GM18498 (cell line): ENCODE measurements around the gene STMN1.
A peak's percentile ranks its signal among the peaks of the same experiment; 100 is the strongest.

Experiments
- ATAC-seq: cut with Tn5 transposase; IDR thresholded peaks from one replicate; pipeline ENCODE4 v1.9.1; 2021; ENCODE audit warnings: mild to moderate bottlenecking, moderate library complexity; ENCODE audit not compliant: unreplicated experiment

Gene STMN1

GRCh38 chr1:25871704-25872494, 34.3 kb downstream of the STMN1 start:
- no peak for ATAC-seq

- ATAC-seq: no peak
Observed at GRCh38 chr1:25871086-25871703, 35.0 kb downstream of the STMN1 start.

GRCh38 chr1:25870614-25871013, 35.6 kb downstream of the STMN1 start:
- ATAC-seq: no peak

GRCh38 chr1:25869909-25870606, 36.2 kb downstream of the STMN1 start:
- ATAC-seq: no peak

GRCh38 chr1:25867210-25867991, 38.8 kb downstream of the STMN1 start:
- ATAC-seq: no peak

- ATAC-seq: no peak
Observed at GRCh38 chr1:25866288-25866687, 39.9 kb downstream of the STMN1 start.

- no peak for ATAC-seq
Observed at GRCh38 chr1:25864434-25864833, 41.8 kb downstream of the STMN1 start.

- ATAC-seq: no peak
Observed at GRCh38 chr1:25863486-25864262, 42.5 kb downstream of the STMN1 start.

GRCh38 chr1:25862785-25863485, 43.3 kb downstream of the STMN1 start:
- no peak for ATAC-seq

GRCh38 chr1:25861316-25862286, 44.6 kb downstream of the STMN1 start:
- no peak for ATAC-seq

- peak; percentile 96 for ATAC-seq
Observed at GRCh38 chr1:25858906-25859789, 47.1 kb downstream of the STMN1 start, which contains the start of gene AUNIP. TSS of gene AUNIP (minus strand) at chr1:25859457. CDS start at chr1:25859357, 100 bp downstream.

GRCh38 chr1:25858494-25858893, 47.7 kb downstream of the STMN1 start:
- ATAC-seq: no peak

- no peak for ATAC-seq
Observed at GRCh38 chr1:25856856-25857255, 49.4 kb downstream of the STMN1 start.

- ATAC-seq: no peak
Observed at GRCh38 chr1:25854554-25854953, 51.7 kb downstream of the STMN1 start.
